Measurements from ENCODE around the gene CYP11A1.

CYP11A1 gene

GRCh38 chr15:74318376-74319137, 48.9 kb downstream of the CYP11A1 start:
- no peak for DNase-seq

- no peak for DNase-seq
Observed at GRCh38 chr15:74317820-74318375, 49.5 kb downstream of the CYP11A1 start.

GRCh38 chr15:74316141-74316540, 51.3 kb downstream of the CYP11A1 start:
- DNase-seq = no peak

- no peak for DNase-seq
Observed at GRCh38 chr15:74315626-74316025, 51.8 kb downstream of the CYP11A1 start.

- peak; percentile 29 for DNase-seq
Observed at GRCh38 chr15:74314795-74315438, 52.5 kb downstream of the CYP11A1 start.

GRCh38 chr15:74313889-74314288, 53.6 kb downstream of the CYP11A1 start:
- DNase-seq = no peak

GRCh38 chr15:74312445-74313007, 54.9 kb downstream of the CYP11A1 start:
- DNase-seq = no peak

- no peak for DNase-seq
Observed at GRCh38 chr15:74311734-74312444, 55.6 kb downstream of the CYP11A1 start.

GRCh38 chr15:74307827-74308811, 59.3 kb downstream of the CYP11A1 start:
- peak; percentile 35 for DNase-seq

- no peak for DNase-seq
Observed at GRCh38 chr15:74306781-74307217, 60.6 kb downstream of the CYP11A1 start.

GRCh38 chr15:74305687-74306086, 61.8 kb downstream of the CYP11A1 start:
- no peak for DNase-seq

- DNase-seq = no peak
Observed at GRCh38 chr15:74304431-74304830, 63.0 kb downstream of the CYP11A1 start.

- DNase-seq = no peak
Observed at GRCh38 chr15:74303741-74304309, 63.6 kb downstream of the CYP11A1 start.

GRCh38 chr15:74302821-74303359, 64.6 kb downstream of the CYP11A1 start:
- peak; percentile 28 for DNase-seq

- DNase-seq = no peak
Observed at GRCh38 chr15:74301583-74302361, 65.7 kb downstream of the CYP11A1 start.

- no peak for DNase-seq
Observed at GRCh38 chr15:74300057-74300795, 67.2 kb downstream of the CYP11A1 start.

GRCh38 chr15:74297887-74298286, 69.6 kb downstream of the CYP11A1 start:
- no peak for DNase-seq

GRCh38 chr15:74295800-74296199, 71.6 kb downstream of the CYP11A1 start:
- DNase-seq = no peak

GRCh38 chr15:74294010-74294409, 73.4 kb downstream of the CYP11A1 start:
- no peak for DNase-seq
